HL-60/S4 treated with retinoic acid at 250 ng/mL for 4 days and 3 days (cell line): ENCODE data around the gene SCAMP3.
"Not testable (repeated sequence)": the region's sequence is repeated elsewhere in the genome, so short reads cannot be mapped to it uniquely, and the experiment has no call there.

Source experiments
- in situ Hi-C: fragments of 300-500 bp; cut with MboI; formaldehyde crosslinking; loops from 2 replicates; pipeline ENCODE4 v1.7.0; 2022; ENCODE audit warnings: low sequenced_read_pairs

The SCAMP3 gene

DNA sequence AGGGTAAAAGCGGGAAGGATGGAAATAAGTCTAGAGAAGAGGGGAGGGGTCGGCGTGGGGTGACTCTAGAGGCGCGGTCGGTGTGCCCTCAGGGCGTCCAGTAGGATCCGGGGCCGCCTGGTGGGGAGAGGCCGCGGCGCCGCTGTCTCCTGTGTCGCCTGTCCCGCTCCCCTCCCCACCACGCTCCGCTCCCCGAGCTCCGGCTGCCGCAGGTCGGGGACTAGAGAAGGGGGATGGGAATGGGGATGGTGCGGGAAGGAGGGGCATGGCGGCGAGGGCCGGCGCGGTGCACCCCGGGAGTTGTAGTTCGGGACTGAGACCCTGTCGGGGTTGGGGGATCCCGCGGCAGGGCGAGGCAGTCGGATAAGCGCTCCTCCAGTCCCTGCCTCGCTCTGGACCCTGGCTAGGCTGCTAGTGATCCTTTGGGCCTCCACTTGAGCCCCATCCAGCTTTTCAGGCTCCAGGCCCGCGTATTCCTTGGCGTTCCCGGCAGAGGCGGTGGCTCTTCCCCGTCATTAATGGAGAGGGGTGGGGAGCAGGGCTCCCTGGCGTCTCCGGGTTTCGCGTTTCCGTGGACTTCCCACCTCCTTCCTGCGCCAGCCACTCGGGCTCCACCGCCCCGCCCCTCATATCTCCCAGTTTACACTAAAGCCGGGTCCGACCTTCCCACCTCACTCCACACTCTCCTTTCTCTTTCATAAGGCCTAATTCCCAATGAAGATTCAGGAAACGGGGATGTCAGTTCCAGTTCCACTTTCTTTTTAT lies 6.7 kb downstream of the SCAMP3 start, which contains the start of gene ENTREP3:
Gene ENTREP3, minus strand, starts transcription at position 241 of the 765 bp plus-strand sequence. CDS start 606 bp downstream, outside the sequence.
- in situ Hi-C loops: loop anchor here (10.0 kb wide), 1 partner anchor 329 kb away; no protein-coding TSS in a partner anchor

DNA sequence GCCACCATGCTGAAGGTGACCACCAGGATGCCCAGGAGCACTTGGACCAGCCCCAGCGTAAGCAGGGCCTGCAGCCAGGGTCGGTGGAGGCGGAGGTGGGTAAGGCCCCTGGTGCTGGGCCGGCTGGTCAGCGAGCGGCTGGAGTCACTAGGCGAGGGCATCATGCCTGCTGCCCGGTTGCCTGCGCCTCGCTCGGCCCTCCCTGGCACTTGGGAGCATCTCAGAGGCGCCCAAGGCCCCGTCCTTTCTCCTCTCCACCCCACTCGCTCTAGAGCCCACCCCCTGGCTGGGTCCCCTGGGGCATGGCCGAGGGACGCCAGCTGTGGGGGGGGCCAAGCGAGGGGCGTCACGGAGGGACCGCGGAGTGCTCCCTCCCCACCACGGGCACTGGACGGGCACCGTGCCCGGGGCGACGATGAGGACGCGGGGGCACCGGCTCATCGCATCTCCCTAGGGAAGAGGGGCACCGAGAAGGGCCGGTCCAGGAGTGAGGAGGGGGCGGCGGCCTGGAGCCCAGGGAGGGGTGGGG lies 7.4 kb downstream of the SCAMP3 start:
- in situ Hi-C loops: loop anchor here (10.0 kb wide), 1 partner anchor 330 kb away; no protein-coding TSS in a partner anchor

DNA sequence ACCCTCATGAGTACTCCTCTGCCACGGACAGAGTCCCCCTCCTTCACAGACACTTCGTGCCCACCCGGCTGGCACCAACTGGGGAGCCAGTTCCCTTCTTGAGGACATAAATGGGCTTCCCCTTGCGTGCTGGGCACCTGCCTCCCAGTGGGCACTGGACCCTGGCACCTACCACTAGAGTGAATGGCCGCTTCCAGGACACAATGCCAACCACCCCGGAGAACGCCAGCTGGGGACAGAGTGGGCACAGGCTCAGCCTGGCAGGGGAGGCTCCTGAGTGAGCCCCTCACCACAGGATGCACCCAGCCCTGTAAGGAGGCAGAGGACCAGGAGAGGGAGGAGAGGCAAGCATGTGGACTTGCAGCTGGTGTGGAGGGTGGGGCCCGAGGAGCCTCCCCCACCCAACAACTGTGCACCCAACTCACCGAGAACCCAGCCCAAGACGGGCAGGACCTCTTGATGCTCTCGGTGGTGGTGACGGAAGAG lies 7.9 kb downstream of the SCAMP3 start:
- in situ Hi-C loops: loop anchor here (10.0 kb wide), 1 partner anchor 331 kb away; no protein-coding TSS in a partner anchor

DNA sequence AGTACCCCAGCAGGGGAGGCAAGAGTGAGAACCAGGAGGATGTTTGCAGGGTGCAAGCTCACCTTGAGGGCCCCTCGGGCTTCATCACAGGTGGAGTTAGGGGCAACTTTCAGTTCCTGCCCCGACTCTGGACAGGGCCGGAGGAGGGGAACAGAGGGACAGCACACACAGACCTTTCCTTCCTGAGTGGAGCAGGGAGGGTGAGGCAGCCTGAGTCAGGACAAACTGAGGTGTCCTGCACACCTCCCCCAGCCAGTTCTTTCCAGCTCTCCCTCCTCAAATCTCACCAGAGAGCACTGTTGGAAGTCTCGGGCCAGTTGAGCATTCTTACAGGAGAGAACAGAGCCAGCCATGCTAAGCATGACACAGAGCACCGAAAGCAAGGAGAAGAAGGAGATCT lies 8.4 kb downstream of the SCAMP3 start:
- in situ Hi-C loops: loop anchor here (10.0 kb wide), 1 partner anchor 331 kb away; no protein-coding TSS in a partner anchor

DNA sequence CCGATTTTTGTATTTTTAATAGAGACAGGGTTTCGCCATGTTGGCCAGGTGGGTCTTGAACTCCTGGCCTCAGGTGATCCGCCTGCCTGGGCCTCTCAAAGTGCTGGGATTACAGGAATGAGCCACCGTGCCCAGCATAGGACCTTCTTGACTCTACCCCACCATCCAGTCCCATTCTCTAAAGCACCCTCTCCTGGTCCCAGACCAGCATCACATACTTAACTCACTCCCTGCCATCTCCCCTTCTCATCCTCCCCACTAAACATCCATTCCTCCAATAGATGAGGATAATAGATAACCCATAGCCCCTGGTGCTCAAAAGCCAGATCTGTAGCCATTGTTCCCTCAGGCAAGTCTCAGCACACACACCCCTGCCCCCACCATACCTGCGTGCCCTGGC lies 9.0 kb downstream of the SCAMP3 start:
- in situ Hi-C loops: loop anchor here (10.0 kb wide), 1 partner anchor 332 kb away; no protein-coding TSS in a partner anchor

DNA sequence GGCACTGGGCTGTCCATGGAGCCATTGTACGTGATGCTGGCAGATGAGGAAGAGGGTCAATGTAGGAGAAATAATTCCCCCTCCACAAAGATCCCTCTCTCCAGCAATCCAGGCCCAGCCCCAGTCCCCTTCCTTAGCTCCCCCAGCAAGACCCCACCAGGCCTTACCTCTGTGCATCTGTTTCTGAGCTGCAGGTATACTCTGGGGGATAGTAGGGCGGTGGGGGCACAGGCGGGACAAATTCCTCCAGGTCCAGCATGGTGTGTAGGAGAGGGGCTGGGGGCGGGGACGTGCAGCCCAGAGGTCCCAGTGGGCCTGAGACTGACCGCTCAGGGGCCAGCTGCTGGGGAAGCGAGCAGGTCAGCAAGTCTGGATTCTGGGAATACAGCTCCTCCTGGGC lies 10.6 kb downstream of the SCAMP3 start:
- in situ Hi-C loops: loop anchor here (10.0 kb wide), 1 partner anchor 333 kb away; no protein-coding TSS in a partner anchor

DNA sequence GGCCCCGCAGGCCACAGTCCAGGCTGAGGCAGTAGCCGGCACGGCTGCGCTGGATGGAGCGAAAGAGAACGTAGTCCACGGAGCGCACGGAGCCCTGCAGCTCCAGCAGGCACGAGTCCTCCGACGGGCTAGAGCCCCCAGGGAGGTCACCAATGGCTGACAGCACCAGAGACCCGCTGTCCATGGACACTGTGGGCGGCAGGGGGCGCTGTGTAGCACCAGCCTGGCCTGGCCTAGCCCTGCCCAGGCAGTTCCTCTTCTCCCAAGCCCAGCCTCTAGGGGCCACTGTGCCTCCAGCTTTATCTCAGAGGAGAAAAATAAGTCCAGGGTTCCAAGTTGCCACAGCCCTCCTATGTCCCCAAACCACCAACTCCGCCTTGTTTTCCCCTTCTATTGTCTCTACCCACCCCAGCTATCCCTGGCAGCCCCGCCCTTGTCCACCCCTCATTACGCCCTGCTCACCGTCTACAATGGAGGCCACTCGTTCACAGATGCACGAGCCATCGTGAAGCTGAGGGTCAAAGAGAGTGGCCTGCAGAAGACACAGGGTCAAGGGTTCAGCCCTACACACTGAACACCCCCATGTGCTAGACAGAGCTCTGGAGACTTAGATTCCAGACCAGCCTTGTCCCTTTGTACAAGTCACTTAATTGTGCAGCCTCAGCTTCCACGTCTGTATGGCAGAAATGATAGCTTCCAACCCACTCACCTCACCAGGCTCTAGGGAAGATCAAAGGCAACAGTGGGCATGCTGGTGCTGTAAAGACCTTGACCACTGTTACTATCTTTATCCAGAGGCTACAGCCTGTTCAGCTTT lies 11.3 kb downstream of the SCAMP3 start:
- in situ Hi-C loops: loop anchor here (10.0 kb wide), 1 partner anchor 334 kb away; no protein-coding TSS in a partner anchor

DNA sequence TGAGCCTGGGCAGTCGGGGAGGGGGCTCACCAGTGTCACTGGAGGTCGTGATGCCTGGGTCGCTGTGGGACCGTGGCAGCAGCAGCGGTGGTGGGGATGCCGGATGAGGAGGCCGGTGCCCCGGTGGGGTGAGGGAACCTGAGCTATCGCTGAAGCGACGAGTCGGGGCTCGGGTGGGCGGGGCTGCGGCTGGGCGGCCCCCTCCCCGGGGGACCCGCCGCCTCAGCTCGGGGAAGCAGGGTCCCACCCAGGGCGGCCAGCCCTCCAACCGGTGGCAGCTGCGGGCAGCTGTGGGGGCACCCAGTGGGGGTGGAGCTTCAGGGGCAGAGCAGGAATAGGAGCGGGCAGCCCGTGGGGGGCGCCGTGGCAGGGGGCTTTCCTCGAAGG lies 11.9 kb downstream of the SCAMP3 start:
- in situ Hi-C loops: loop anchor here (10.0 kb wide), 1 partner anchor 335 kb away; no protein-coding TSS in a partner anchor

DNA sequence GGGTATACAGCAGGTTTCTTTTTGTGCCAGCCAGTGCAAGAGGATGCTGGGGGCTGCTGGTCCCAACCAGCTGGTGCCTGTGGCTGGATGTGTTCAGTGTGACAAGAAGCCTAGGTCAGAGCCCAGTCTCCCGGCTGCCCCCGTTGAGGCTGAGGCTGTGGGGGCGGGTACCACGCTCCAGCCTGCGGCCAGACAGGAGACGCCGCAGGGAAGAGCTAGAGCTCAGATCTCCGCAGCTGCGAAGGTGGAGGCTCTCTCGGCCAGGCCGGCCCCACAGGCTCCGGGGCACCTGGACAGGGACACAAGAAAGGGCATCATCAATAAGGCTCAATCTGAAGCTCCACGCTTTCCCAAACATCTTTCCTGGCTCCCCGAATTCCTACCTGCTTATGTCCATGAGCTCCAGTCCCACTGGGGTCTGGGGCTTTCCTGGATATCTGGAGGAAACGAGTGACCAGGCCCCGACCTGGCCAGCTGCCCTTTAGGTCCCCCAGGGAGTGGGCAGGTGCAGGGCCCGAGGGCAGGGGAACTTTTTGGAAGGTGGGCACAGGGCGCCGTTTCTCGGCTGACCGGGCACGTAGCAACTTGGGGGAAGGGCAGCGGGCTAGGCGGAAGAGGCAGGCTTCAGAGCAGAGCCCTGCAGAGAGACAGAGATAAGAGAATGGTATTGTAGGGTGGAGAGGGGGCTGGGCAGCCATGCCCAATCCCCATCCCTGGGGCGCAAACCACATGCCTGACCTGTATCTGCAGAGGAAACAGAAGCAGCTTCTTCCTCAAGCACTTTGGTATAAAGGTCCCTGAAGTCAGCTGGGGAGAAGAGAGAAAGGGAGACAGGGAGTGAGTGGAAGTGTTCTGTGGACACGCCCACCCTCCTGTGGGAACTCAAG lies 14.2 kb downstream of the SCAMP3 start:
- in situ Hi-C loops: no loop called here

DNA sequence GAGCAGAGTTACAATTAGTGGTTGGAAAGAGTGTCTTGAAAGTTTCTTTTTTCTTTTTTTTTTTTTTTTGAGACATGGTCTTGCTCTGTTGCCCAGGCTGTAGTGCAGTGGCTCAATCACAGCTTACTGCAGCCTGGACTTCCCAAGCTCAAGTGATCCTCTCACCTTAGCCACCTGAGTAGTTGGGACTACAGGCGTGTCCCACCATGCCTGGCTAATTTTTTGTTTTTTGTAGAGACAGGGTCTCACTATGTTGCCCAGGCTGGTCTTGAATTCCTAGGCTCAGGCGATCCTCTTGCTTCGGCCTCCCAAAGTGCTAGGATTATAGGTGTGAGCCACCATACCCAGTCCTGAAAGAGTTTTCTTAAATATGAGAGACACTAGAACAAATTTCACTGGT lies 15.4 kb downstream of the SCAMP3 start:
- in situ Hi-C loops: not testable (repeated sequence)

DNA sequence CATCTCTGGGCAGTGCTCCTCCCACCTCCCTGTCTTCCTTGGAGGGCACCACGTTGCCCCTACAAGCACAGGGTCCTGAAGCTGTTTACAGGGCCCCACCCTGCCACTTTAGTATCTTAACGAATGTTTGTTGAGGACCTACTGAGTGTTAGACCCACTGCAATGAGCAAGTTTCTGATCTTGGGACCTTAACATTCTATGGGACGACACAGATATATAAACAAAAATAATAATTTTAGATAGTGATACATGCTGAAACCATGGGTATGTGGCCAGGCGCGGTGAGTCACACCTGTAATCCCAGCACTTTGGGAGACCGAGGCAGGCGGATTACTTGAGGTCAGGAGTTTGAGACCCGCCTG lies 17.0 kb downstream of the SCAMP3 start:
- in situ Hi-C loops: no loop called here

DNA sequence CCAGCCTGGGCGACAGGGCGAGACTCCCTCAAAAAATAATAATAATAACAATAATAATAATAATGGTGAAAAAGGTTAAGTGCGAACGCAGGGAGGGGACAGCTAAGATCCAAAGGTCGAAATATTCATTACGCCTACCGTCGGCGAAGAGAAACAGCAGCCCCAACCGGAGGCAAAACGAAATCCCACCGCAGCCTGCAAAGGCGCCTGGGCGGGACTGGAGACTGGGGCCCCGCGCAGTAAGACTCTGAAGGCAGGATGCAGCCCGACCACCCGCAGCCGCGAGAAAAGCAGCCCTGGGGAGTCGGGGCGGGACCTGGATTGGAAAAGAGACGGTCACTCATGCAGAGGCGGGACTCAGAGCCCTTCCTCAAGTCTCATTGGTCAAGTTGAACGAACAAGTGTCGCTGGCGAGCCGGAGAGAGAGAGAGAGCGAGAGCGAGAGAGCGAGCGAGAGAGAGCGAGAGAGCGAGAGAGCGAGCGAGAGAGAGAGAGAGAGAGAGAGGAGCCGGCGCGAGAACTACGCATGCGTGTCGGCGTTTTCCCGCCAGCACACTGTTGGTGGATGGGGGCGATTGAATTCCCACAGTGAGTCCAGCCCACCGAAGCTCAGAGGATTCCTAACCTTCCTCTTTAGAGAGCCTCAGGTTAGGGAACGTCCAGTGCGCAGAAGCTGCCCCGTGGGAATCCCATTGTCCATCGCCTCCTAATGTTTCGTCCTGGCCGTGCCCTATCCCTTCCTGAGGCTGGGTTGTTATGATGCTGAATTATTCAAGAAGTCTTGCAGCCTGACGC lies 17.6 kb downstream of the SCAMP3 start:
- in situ Hi-C loops: no loop called here

DNA sequence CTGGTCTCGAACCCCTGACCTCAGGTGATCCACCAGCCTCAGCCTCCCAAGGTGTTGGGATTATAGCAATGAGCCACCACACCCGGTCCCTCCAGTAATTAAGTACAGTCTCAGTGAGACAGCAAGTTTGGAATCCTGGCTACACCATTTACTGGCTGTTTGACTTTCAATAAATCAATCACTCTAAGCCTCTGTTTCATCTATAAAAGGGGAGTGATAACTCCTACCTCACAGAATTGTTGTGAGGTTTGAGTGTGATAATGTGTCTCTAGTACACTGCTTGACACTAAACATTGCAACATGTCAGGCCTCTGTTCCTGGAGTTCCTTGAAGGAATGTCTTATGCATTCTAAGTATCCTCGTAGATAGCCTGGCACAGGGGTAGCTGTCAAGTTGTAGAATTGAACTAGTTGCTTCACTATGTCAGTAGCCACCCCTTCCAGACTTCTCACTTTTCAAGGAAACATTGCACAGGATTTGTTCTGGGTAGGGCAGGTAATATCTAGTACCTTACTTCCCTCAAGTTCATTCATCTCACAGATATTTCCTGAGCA lies 19.3 kb downstream of the SCAMP3 start:
- in situ Hi-C loops: no loop called here

DNA sequence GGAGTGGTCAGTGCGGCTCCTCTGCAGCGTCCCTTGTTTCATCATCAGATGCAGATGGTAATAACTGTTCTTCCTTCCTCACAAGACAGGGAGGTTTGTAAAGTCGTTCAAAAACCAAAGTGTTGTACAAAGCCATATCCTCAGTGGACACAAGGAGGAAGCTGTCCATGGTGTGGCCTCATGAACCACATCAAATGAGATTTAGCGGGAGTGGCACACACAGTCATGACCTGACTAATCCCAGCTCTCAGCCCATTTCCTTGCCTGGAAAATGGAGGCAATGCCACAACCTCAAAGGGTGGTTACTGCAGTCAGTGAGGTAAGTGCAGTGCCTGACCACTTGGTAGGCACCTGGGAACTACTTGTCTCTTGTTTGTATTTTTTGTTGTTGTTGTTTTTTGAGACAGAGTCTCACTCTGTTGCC lies 20.3 kb downstream of the SCAMP3 start:
- in situ Hi-C loops: no loop called here

DNA sequence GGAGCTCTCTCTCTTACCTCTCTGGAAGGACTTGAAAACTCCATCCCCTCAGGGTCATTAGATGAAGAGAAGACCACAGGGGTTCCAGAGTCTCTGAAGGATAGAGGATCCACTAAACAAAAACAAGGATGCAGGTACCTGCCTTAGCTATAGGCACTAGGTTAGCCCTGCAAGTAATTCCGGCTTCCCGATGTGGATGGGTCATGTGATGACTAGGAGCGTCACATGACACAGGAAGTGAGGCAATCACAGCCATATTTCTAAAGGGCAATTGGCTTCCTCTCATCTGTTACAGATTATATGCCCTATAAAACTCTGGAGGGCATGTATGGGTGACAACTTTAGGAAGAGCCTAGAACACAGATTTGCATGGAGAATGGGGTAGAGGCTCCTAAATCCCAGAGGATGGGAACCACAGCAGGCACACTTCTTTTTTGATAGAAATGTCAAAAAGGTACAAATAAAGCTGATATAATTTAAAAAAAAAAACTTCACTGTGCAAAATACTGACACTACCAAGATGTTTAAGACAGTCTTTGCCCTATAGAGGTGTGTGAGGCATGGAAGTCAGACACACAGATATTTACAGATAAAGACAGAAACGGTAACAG lies 21.0 kb downstream of the SCAMP3 start:
- in situ Hi-C loops: no loop called here

DNA sequence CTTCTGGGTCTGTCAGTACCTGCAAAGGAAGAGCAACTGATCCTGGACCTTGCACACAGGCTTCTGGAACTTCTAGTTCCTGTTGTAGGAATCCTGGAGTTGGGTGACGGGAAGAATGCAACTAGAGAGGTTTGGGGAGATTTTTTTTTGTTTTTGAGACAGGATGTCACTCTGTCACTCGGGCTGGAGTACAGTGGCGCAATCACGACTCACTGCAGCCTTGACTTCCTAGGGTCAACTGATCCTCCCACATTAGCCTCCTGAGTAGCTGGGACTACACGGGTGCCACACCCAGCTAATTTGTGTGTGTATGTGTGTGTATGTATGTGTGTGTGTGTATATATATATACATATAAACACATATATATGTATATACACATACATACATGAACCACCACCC lies 25.7 kb downstream of the SCAMP3 start:
- in situ Hi-C loops: no loop called here

DNA sequence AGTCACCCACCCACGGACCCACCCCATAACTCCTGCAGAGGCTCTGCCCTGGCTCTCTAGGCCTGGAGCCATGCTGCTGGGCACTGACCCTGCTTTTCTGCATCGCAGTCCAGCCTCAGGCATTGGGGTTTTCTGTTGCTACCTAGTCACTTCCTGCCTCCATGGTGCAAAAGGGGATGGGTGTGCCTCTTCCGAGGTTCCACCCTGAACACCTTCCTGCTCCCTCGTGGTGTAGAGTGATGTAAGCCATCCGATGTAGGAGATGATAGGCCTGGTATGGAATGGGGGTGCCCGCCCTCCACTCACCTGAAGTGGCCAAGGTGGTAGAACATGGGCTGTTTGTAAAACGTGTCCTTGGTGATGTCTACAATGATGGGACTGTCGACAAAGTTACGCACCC lies 26.8 kb downstream of the SCAMP3 start:
- in situ Hi-C loops: not testable (repeated sequence)

DNA sequence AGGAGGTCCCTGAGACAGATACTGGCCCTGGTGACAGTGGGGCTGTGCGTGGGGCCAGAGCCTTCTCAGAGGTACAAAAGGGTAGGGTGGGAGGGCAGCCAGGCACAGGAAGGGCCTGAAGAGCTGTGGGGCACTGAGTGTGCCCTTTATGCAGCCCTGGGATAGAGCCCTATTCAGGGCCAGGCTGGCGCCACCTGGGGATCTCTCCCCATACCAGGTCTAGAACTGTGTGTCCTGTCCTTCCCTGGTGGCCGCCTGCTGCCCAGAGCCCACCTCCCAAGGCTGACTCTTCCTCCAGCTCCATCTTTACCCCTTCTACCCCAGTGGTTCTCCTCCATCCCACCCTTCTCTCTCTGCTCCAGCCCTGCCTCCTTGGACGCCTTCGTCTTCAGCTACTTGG lies 28.7 kb downstream of the SCAMP3 start:
- in situ Hi-C loops: not testable (repeated sequence)
